Activated CD4-positive, alpha-beta T cell treated with anti-CD3 and anti-CD28 coated beads, Interleukin-2, amount 50 U/mL, for 1 hour (primary cell): ENCODE results near the gene TMEM9B.
"Not testable (repeated sequence)": the region's sequence is repeated elsewhere in the genome, so short reads cannot be mapped to it uniquely, and the experiment has no call there.

Experiments used
- DNase-seq: peaks from one replicate; pipeline ENCODE4 v3.0.0-alpha.2; 2020

The TMEM9B gene

GRCh38 chr11:8971924-8972316, 7.7 kb upstream of the TMEM9B start:
- no peak for DNase-seq

DNA sequence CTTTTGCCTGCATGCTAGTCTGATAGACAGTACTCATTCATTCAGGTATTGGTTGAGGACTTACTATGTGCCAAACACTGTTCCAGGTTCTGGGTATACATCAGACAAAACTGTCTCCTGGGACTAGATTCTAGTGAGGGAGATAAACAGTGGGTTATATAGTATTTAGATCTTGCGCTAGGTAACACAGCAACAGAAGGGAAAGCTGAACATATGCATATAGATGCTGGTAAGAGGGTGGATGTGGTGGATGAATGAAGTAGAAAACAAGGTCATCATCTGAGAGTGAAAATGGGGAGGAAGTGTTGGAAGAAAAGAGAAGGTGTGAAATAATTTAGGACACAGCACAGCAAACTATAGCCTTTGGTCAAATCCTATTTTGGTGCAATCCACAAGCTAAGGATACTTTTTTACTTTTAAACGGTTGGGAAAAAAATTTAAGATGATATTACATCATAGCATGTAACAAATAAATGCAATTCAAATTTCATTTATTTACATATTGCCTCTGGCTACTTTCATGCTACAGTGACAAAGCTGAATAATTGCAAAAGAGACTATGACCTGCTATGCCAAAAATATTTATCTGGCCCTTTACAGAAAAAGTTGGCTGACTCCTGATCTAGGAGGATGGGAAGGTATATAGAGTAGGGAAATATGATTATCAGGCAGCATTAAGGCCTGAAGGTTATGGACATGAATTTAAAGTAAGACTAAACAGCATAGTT, 7.1 kb upstream of the TMEM9B start:
- no peak for DNase-seq

- no peak for DNase-seq
Observed at GRCh38 chr11:8967184-8967583, 2.9 kb upstream of the TMEM9B start.

GRCh38 chr11:8963569-8964323, 496 bp downstream of the TMEM9B start:
- peak; percentile 75 for DNase-seq

- DNase-seq = no peak
Observed at GRCh38 chr11:8962841-8963240, 1.4 kb downstream of the TMEM9B start.

GRCh38 chr11:8961401-8961800, 2.8 kb downstream of the TMEM9B start:
- DNase-seq = no peak

DNA sequence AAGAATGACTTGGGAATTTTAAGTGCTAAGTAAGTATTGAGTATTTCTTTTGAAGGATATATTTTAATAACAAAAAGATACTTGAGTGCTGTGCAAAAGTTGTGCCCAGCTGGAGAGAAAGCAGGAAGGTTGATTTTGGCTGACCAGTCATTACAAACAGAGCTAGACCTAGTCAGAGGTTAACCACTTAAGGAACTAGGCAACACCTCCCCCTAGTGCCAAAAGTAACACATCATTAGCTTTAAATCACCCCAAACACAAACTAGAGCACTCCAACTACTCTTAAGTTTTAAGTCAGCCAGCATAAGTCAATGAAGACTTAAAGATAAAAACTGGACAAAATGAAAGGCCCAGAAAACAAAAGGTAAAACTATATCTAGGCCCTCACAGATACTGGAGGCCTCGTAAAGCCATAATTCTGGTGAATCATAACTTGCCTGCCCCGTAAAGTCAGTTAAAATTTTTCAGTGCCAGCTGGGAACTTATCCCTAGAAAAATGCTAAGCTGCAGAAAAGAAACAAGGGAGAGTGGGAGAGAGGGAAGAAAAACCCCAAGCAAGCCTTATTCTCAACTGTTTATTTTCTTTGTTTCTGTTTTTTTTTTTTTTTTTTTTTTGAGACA, 4.6 kb downstream of the TMEM9B start:
- DNase-seq = no peak

GRCh38 chr11:8956860-8957259, 7.4 kb downstream of the TMEM9B start:
- no peak for DNase-seq

DNA sequence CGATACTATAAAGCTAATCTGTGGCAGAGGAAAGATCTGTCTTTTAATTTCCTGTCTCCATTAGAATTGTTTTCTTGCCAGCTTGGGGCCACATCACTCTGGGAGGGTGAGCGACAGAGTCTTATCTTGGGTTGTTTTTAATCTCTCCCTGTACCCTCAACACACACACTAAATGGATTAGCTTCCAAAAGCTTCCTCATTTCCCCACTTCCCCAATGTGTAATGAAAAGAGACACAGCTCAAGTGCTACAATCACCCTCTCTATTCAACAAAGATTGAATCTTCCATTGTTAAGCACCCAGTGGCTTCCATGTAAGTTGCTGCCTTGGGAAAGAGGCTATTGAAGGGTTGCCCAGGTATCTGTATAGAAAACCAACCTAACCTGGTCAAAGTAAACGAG, 15.4 kb downstream of the TMEM9B start:
- DNase-seq = no peak

GRCh38 chr11:8947230-8947943, 16.9 kb downstream of the TMEM9B start:
- DNase-seq = no peak

- DNase-seq = no peak
Observed at GRCh38 chr11:8942518-8943066, 21.6 kb downstream of the TMEM9B start, which contains the start of gene ASCL3. ASCL3 (minus strand) TSS chr11:8943016; CDS start chr11:8938161, 4,855 bp downstream.

- DNase-seq = no peak
Observed at GRCh38 chr11:8941341-8942103, 22.7 kb downstream of the TMEM9B start.

DNA sequence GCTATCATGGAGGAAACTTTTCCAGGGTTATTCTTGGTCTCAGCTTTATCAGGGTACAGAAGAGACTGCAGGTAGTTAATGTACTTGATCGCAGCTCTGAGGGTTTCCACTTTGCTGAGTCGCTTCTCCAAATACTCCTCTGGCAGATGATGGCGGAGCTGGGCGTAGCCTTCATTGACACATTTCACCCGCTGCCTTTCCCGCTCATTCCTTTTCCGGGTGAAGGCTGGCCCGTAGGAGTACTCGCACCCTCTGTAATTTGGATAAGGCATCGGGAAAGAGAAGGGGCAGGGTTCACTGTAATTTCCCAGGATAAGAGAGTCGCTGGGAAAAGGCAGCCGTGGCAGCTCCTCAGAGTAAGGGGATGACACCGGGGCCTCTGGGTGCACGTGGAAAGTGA, 26.6 kb downstream of the TMEM9B start:
- DNase-seq = no peak

- no peak for DNase-seq
Observed at GRCh38 chr11:8937159-8937558, 27.1 kb downstream of the TMEM9B start.

DNA sequence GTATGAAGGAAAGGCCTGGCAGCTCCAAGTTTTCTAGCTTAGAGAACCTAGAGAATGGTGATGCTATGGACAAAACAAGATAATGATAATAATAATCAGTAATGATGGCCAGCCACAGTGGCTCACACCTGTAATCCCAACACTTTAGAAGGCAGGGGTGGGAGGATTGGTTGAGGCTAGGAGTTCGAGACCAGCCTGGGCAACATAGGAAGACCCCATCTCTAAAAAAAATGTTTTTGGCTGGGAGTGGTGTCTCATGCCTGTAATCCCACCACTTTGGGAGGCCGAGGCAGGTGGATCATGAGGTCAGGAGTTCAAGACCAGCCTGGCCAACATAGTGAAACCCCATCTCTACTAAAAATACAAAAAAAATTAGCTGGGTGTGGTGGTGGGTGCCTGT, 28.5 kb downstream of the TMEM9B start:
- not testable (repeated sequence) for DNase-seq

GRCh38 chr11:8934742-8935488, 29.3 kb downstream of the TMEM9B start:
- DNase-seq = no peak

GRCh38 chr11:8933931-8934330, 30.3 kb downstream of the TMEM9B start:
- no peak for DNase-seq

- no peak for DNase-seq
Observed at GRCh38 chr11:8932564-8933180, 31.6 kb downstream of the TMEM9B start, which contains the start of gene C11orf16. C11orf16 (minus strand) TSS chr11:8932947; CDS start chr11:8932308, 639 bp downstream.

- no peak for DNase-seq
Observed at GRCh38 chr11:8930456-8931175, 33.6 kb downstream of the TMEM9B start.

DNA sequence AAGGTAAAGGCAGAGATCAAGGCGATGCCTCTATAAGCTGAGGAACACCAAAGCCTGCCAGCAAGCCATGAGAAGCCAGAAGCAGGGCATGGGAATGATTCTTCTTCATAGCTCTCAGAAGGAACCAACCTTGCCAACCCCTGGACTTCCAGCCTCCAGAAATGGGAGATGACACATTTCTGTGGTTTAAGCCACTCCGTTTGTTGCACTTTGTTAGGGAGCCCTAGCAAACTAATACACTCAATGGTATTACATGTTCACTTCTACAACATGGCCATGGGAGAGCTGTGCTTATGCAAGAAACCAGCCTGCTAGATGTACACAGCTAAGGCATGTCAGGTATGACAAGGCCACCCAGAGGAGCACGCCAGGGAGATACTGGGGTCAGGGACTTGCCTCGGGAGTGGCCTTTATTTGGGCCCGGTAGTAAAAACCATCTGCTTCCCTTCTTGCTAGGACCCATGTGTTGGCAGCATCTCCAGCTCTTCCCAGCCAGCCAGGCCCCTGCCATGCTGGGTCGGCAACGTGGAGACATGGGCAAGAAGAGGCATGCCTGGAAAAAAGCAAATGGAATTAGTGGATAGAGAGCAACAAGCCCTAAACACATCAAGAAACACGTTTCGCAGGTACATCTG, 35.1 kb downstream of the TMEM9B start:
- DNase-seq = no peak
